ENCODE measurements around the gene MYEF2. TPM values are rescaled to one million over a fixed set of nuclear protein-coding genes. Genes with fewer than 3 reads are reported as not detected.

The MYEF2 gene
- total and polyA plus RNA-seq, 10 of the 15 experiments (the other 5 are each of a cell fraction or from before 2014, with no cell fraction given), result 9.2 to 47.0 (median 19.9) TPM

- 35% methylated on average over 5 of the region's 5 CpGs for WGBS (ENCODE audit: insufficient coverage, insufficient replicate concordance, low lambda C conversion rate, missing lambda C conversion rate)
- H3K79me2 ChIP-seq (ENCODE audit: control insufficient read depth, insufficient read depth, low read length), result no peaks in the 10 kb centered on the region
- no peak overlapping the region for H3K9ac ChIP-seq (ENCODE audit: control insufficient read depth, insufficient read depth, low read length)
- RAD21 ChIA-PET (ENCODE audit: unreplicated experiment), result no interaction called here
- no peaks in the 10 kb centered on the region for H4K20me1 ChIP-seq (ENCODE audit: control insufficient read depth, insufficient read depth)
- POLR2A ChIA-PET, result no interaction called here
- H3K27me3 ChIP-seq (replicated peaks in 1 of 2; ENCODE audit: control insufficient read depth in 2 of 2, insufficient read depth in 2 of 2, low read length in 1 of 2), result no peaks in the 10 kb centered on the region
- TF ChIP-seq TBL1XR1 (IDR thresholded peaks at IDR 0.05; ENCODE audit: low read depth, low read length), result no peak
- TF ChIP-seq EGR1 (IDR thresholded peaks at IDR 0.05; ENCODE audit: borderline replicate concordance in 1 of 2, low read depth in 2 of 2, low read length in 2 of 2), result no peak
- TF ChIP-seq NBN (IDR thresholded peaks at IDR 0.05), result no peak
- no peak for TF ChIP-seq JUNB (IDR thresholded peaks at IDR 0.05)
- no peak for TF ChIP-seq CBX5 (IDR thresholded peaks at IDR 0.05; ENCODE audit: low read depth)
- no peak for TF ChIP-seq STAT3 (IDR thresholded peaks at IDR 0.05; ENCODE audit: low read depth, low read length)
- no peak for TF ChIP-seq E4F1 (IDR thresholded peaks at IDR 0.05; ENCODE audit: borderline replicate concordance, partially characterized antibody)
- no peak for TF ChIP-seq CUX1 (IDR thresholded peaks at IDR 0.05; ENCODE audit: insufficient replicate concordance, low read depth, low read length)
- no peak for TF ChIP-seq SMAD1 (IDR thresholded peaks at IDR 0.05; ENCODE audit: low read depth, partially characterized antibody)
- no peak for TF ChIP-seq PRDM15 (CRISPR knock-in tag; IDR thresholded peaks at IDR 0.05)
- TF ChIP-seq LARP7 (IDR thresholded peaks at IDR 0.05), result no peak
- no peak for TF ChIP-seq NR2F1 (conservative IDR thresholded peaks at IDR 0.05)
- no peak for TF ChIP-seq ZSCAN29 (IDR thresholded peaks at IDR 0.05)
- H2AFZ ChIP-seq (ENCODE audit: control insufficient read depth, low read depth, low read length), result no peak overlapping the region
- in situ Hi-C loops (cut with MboI) (loop anchor here (10.0 kb wide), 1 partner anchor 891 kb away; no protein-coding TSS in a partner anchor), intact Hi-C loops (cut with micrococcal nuclease; ENCODE audit: unreplicated experiment) (loop anchor here (5.0 to 10.0 kb wide), 3 partner anchors 99 to 891 kb away; no protein-coding TSS in a partner anchor)
- H3K4me3 ChIP-seq, result no peak overlapping the region
- H3K27ac ChIP-seq (ENCODE audit: control insufficient read depth, insufficient read depth), result no peak overlapping the region
- no peak overlapping the region for H3K4me2 ChIP-seq (ENCODE audit: control insufficient read depth, insufficient read depth)
- no peaks in the 10 kb centered on the region for H3K9me3 ChIP-seq (replicated peaks; ENCODE audit: control insufficient read depth, insufficient read depth, low read length)
- H3K36me3 ChIP-seq (ENCODE audit: control insufficient read depth in 2 of 2, insufficient read depth in 2 of 2, low read length in 1 of 2), result no peaks in the 10 kb centered on the region
- CTCF ChIA-PET, result interaction anchor here (1.3 to 3.1 kb wide), 3 partner anchors 98 to 198 kb away, joined by 4 to 18 read pairs (median 4); no protein-coding TSS in a partner anchor
- ATAC-seq (no peak), FAIRE-seq (no peak), DNase-seq (ENCODE audit: low read depth, low spot score) (no peak)
- SMC1A ChIA-PET (ENCODE audit: uncharacterized antibody, unreplicated experiment), result interaction anchor here (1.4 to 1.5 kb wide), 2 partner anchors 26 to 98 kb away, joined by 8 to 10 read pairs; no protein-coding TSS in a partner anchor
- H3K4me1 ChIP-seq (ENCODE audit: control insufficient read depth, insufficient read depth, low read length), result no peaks in the 10 kb centered on the region
- BruUV-seq (replicated peaks), result no TSS peak
Observed at GRCh38 chr15:48086133-48086532, 92.0 kb downstream of the MYEF2 start.
